ENCODE results near the gene C5orf47. TPM values are rescaled to one million over a fixed set of nuclear protein-coding genes. Genes with fewer than 3 reads are reported as not detected.

The C5orf47 gene
- total RNA-seq, 1 donor from 2014 or later = not detected

DNA sequence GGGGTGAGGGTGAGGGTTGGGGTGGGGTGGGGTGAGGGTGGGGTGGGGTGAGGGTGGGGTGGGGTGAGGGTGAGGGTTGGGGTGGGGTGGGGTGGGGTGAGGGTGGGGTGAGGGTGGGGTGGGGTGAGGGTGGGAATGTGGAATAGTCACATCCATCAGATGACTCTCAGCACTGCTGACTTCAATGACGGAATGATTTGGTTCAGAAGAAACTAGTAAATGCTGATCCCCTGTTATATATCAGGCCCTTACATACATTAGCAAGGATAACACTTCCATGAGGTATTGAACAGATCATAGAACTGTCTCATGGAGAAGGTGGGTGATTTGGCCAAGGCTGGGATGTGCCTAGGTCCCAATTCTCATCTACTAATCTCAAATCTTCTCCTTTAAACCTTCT lies 24.5 kb upstream of the C5orf47 start:
- peaks cover 7% of the 10 kb centered on the region for H3K27me3 Mint-ChIP-seq (ENCODE audit: unreplicated experiment)
- TF ChIP-seq, protein P1, sequence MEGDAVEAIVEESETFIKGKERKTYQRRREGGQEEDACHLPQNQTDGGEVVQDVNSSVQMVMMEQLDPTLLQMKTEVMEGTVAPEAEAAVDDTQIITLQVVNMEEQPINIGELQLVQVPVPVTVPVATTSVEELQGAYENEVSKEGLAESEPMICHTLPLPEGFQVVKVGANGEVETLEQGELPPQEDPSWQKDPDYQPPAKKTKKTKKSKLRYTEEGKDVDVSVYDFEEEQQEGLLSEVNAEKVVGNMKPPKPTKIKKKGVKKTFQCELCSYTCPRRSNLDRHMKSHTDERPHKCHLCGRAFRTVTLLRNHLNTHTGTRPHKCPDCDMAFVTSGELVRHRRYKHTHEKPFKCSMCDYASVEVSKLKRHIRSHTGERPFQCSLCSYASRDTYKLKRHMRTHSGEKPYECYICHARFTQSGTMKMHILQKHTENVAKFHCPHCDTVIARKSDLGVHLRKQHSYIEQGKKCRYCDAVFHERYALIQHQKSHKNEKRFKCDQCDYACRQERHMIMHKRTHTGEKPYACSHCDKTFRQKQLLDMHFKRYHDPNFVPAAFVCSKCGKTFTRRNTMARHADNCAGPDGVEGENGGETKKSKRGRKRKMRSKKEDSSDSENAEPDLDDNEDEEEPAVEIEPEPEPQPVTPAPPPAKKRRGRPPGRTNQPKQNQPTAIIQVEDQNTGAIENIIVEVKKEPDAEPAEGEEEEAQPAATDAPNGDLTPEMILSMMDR (IDR thresholded peaks at IDR 0.05; ENCODE audit: unreplicated experiment) = no peak
- H3K4me1 Mint-ChIP-seq (ENCODE audit: unreplicated experiment) = peaks cover 13% of the 10 kb centered on the region
- no peaks in the 10 kb centered on the region for H3K9me3 Mint-ChIP-seq (ENCODE audit: unreplicated experiment)
- no peak overlapping the region for H3K27ac Mint-ChIP-seq (ENCODE audit: unreplicated experiment)
- no peak overlapping the region for H3K4me3 Mint-ChIP-seq (ENCODE audit: unreplicated experiment)
- H3K36me3 Mint-ChIP-seq (ENCODE audit: low read depth, unreplicated experiment) = no peaks in the 10 kb centered on the region
- DNase-seq (ENCODE audit: low spot score) = no peak

DNA sequence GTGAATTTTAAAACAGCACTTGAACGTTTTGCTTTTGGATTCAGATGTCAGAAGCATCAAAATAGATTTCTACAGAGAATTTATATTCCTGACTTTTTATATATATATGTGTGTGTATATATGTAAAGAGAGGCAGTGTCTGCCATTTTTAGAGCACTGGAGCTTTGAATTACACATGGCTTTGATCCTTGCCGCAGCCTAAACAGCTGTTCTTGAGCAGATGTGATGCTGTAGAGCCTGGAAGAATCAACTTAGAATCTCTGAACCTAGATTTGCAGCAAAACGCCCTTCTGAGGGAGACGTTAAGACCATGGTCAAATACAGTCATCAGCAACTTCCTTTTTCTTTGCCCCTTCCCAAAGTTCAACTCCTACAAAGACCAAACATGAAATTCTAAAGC lies 21.7 kb upstream of the C5orf47 start:
- peaks cover 7% of the 10 kb centered on the region for H3K27me3 Mint-ChIP-seq (ENCODE audit: unreplicated experiment)
- no peaks in the 10 kb centered on the region for H3K36me3 Mint-ChIP-seq (ENCODE audit: low read depth, unreplicated experiment)
- H3K4me1 Mint-ChIP-seq (ENCODE audit: unreplicated experiment) = peaks cover 13% of the 10 kb centered on the region
- H3K4me3 Mint-ChIP-seq (ENCODE audit: unreplicated experiment) = no peak overlapping the region
- H3K27ac Mint-ChIP-seq (ENCODE audit: unreplicated experiment) = no peak overlapping the region
- no peak for DNase-seq (ENCODE audit: low spot score)
- TF ChIP-seq, protein P1 (IDR thresholded peaks at IDR 0.05; ENCODE audit: unreplicated experiment) = no peak
- no peaks in the 10 kb centered on the region for H3K9me3 Mint-ChIP-seq (ENCODE audit: unreplicated experiment)

DNA sequence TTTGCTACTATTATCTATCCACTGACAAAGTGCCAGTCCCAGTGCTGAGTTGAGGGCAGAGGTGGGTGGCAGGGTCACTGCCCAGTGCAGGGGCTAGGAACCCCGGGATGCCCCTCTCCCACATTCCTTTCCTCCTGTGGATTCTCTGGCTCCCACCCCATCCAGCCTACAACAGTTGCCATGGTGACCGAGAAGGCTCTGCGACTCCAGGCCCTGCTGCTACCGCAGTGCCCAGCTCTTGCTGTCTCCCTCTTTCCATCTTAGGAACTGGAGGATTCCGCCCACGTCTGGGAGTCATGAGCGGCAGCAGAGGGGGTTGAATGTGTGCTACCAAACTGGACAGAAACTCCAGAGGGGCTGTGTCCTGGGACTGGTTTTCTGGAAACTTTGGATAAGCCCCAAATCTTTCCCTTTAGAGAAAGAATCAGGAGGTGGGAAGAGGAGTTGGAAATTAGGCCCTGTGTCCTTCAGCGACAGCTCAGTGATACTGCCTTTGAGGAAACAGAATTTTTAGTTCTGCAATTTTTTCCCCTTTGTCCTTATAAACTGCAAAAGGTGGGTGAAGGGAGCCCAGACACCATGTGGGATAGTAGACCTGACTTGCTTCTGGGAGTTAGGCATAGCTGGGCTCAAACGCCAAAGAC lies 20.7 kb upstream of the C5orf47 start:
- no peak overlapping the region for H3K4me3 Mint-ChIP-seq (ENCODE audit: unreplicated experiment)
- H3K27ac Mint-ChIP-seq (ENCODE audit: unreplicated experiment) = peak overlapping the region; percentile 18
- TF ChIP-seq, protein P1 (IDR thresholded peaks at IDR 0.05; ENCODE audit: unreplicated experiment) = no peak
- DNase-seq (ENCODE audit: low spot score) = no peak
- peaks cover 7% of the 10 kb centered on the region for H3K27me3 Mint-ChIP-seq (ENCODE audit: unreplicated experiment)
- no peaks in the 10 kb centered on the region for H3K9me3 Mint-ChIP-seq (ENCODE audit: unreplicated experiment)
- H3K36me3 Mint-ChIP-seq (ENCODE audit: low read depth, unreplicated experiment) = no peaks in the 10 kb centered on the region
- H3K4me1 Mint-ChIP-seq (ENCODE audit: unreplicated experiment) = peaks cover 3% of the 10 kb centered on the region

DNA sequence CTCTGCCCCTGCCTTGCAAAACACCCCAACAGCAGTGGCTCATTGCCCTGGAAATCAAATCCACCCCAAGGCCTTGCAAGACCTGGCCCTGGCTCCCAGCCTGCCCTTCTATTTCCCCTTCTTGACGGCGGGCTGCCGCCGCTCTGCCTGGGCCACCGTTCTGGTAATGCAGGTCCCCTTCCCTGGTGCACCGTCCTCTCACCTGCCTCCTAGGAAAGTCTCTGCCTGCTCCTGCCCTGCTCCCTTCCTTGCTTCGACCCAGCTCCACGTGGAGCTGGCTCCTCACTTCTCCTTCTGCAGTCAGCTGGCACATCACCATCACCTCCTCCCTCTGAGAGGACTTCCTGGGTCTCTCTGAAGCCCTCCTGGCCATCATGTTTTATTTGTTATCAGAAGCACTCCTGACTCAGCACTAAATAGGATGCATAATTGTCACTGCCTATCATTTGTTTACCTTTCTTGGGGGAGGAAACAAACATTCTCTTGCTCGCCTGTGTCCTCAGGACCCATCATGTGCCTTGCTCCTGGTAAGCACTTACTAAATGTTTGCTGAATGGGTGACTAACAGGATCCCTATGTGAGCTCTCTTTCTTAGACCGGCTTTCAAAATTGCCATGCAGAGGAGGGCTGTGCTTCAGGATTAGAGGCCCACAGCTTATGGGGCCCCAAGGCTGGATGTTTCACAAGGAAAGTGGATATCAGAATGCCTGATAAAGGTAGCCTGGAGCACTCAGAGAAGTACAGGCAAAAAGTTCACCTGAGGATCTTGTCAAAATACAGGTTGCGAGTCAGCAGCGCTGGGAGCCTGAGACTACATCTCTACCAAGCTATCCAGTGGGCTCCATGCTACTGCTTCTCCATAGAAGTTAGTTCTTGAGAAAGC lies 19.6 kb upstream of the C5orf47 start:
- H3K36me3 Mint-ChIP-seq (ENCODE audit: low read depth, unreplicated experiment) = no peaks in the 10 kb centered on the region
- no peaks in the 10 kb centered on the region for H3K4me1 Mint-ChIP-seq (ENCODE audit: unreplicated experiment)
- no peak overlapping the region for H3K4me3 Mint-ChIP-seq (ENCODE audit: unreplicated experiment)
- no peaks in the 10 kb centered on the region for H3K9me3 Mint-ChIP-seq (ENCODE audit: unreplicated experiment)
- DNase-seq (ENCODE audit: low spot score) = no peak
- TF ChIP-seq, protein P1 (IDR thresholded peaks at IDR 0.05; ENCODE audit: unreplicated experiment) = no peak
- H3K27ac Mint-ChIP-seq (ENCODE audit: unreplicated experiment) = peak overlapping the region; percentile 63
- peaks cover 7% of the 10 kb centered on the region for H3K27me3 Mint-ChIP-seq (ENCODE audit: unreplicated experiment)

Data from endothelial cell (in vitro differentiated cells).